GM19025 (cell line): ENCODE results near the gene IYD.
"Not testable (repeated sequence)": the region's sequence is repeated elsewhere in the genome, so short reads cannot be mapped to it uniquely, and the experiment has no call there.

Source experiments
- ATAC-seq: cut with Tn5 transposase; IDR thresholded peaks from one replicate; pipeline ENCODE4 v1.9.1; 2021; ENCODE audit warnings: mild to moderate bottlenecking, low read depth, moderate library complexity; ENCODE audit not compliant: unreplicated experiment

The IYD gene

DNA sequence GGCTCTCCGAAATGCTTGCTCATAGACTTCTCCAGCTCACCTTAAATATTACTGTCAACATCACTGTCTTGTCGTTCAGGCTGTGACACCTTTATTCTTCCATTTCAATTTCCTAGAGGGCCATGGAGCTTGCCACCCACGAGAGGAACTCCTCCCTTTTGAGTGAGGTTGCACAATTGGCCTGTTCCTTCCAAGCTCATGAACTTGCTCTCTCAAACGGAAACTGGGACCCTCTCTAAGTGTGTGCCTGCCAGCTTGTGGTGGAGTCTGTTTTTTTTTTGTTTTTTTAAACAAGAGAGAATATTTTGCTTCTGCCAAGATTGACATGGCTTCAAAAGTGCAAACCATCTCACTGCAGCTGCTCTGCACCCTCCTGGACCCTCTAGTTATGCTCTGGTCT lies 19.3 kb upstream of the IYD start:
- ATAC-seq = no peak

GRCh38 chr6:150352321-150353296 lies 16.2 kb upstream of the IYD start:
- no peak for ATAC-seq

DNA sequence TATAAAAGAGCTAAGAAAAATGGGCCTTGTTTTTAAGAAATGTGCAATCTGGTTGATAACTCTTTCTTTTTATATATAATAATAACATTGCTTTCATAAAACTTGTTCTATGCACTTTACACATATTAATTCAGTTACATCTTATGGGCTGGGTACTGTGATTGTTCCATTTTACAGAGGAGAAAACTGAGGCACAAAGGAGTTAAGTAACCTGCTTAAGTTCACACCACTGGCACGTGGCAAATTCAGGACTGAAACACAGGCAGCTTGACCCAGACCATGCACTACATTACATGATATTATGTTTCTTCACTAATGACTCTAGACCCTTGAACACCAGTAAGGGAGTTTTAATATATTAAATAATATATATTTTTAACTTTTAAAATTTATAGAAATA lies 15.4 kb upstream of the IYD start:
- ATAC-seq = no peak

DNA sequence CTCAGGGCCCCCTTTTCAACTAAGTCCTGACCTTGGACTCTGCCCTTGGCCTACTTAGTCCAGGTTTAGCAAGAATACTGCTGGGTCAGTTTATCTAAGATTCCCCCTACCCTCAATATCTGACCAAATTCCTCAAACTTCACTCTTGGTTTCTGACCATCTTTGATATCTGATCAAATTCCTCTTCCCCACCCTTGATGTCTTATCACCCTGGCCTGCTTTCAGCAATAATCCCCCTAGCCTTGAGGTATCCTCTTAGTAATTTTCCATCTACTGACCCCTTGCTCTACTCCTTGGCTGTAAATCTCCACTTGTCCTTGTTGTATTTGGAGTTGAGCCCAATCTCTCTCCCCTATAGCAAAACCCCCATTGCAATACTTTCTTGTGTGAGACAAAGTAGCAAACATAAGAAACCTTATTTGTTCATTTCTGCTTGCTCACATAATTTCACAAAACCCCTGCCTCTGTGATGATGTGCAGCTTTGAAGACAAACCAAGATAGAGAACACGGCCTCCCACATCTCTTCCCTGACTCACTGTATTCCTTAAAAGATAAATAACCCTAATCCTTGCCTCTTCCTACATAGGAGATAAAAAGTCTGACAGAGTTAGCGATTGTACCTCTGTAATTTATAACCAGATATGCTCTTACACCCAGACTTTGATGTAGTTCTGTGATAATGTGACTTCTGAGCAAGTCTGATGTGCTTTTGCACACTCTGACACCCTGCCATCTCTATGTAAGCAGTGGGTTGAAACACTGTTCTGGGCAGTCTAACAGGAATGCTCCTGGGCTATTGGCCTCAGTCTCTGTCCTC lies 13.8 kb upstream of the IYD start:
- ATAC-seq = no peak

DNA sequence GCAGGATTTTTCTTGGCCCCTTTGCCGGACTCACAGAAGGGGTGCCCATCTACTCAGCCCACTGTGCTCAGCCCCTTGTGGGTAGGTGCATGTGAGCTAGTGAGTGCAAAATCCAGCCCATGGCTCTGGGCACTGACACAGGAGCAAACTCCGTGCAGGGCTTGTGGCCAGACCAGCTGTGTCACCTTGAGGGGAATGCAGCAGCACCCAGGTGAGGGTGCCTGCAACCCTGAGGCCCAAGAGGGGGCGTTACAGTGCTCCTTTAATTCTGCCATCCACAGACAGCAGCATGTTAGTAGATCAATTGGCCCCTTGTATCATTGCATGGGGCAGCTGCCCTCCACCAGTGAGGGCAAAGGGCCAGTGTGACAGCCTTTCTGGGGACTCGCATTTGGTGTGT lies 12.9 kb upstream of the IYD start:
- ATAC-seq = no peak

DNA sequence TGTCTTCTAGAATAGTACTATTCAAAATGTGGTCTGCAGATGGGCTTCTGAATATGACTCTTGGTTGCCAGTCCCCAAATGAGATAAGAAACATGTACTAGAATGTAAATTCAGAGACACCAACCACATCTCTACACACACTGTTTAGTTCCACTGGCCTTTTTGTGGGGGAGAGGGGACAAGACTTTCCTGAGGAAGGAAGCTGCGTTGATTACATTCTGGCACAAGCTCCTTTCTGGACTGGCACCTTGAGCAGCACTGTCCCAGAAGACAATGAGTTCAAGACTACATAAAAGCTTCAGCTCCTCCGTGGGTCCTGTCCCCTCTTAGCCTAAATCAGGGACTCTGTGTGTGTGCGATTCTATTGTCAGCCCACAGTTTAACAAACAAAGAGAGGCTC lies 6.9 kb upstream of the IYD start:
- no peak for ATAC-seq

DNA sequence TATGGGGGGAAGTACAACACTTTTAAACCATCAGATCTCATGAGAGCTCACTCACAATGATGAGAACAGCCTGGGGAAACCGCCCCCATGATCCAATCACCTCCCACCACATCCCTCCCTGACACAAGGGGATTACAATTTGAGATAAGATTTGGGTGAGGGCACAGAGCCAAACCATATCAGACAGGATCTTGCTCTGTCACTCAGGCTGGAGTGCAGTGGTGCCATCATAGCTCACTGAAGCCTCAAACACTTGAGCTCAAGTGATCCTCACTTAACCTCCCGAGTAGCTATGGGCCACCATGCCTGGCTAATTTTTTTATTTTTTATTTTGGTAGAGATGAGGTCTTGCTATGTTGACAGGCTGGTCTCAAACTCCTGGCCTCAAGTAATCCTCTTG lies 5.1 kb upstream of the IYD start:
- no peak for ATAC-seq

GRCh38 chr6:150366118-150366778 lies 2.6 kb upstream of the IYD start:
- no peak for ATAC-seq

GRCh38 chr6:150369408-150369807 lies 596 bp downstream of the IYD start:
- no peak for ATAC-seq

DNA sequence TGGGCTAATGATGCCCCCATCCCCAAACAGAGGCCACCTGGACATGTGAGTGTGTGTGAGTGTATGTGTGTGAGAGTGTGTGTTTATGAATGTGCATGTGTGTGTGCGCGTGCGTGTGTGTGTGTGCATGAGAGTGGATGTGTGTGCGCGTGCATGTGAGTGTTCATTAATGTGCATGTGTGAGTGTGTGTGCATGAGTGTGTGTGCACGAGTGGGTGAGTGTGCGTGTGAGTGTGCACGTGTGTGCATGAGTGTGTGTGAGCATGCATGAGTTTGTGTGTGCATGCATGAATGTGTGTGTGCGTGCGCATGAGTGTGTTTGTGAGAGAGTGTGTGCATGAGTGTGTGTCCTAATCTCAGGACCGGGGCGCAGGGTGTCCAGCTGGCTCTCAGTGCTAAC lies 1.3 kb downstream of the IYD start:
- no peak for ATAC-seq

GRCh38 chr6:150371356-150371755 lies 2.5 kb downstream of the IYD start:
- no peak for ATAC-seq

- no peak for ATAC-seq
Observed at GRCh38 chr6:150372051-150372450, 3.2 kb downstream of the IYD start.

DNA sequence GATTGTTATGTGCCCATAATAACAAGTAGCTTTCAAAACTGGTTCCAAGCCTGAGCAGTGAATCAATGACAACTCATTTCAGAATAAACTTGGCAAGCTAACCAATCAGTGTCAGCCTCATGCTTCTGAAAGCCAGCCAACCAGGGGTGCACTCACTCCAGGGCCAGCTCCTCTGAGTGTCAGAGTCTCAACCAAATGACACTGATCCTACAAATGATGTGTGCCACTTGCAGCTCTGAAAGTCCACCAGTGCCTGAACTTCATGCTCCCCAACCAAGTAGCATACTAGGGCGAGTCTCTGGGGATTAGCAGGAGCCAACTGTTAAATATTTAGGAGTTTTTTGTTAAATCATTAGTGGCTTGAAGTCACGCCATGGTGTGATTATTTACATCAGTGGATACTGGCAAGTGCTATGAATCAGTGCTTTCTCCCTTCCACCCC lies 4.5 kb downstream of the IYD start:
- ATAC-seq = no peak

- not testable (repeated sequence) for ATAC-seq
Observed at GRCh38 chr6:150374346-150374745, 5.5 kb downstream of the IYD start.

- ATAC-seq = no peak
Observed at GRCh38 chr6:150377211-150377781, 8.5 kb downstream of the IYD start.

GRCh38 chr6:150380256-150380655 lies 11.4 kb downstream of the IYD start:
- ATAC-seq = no peak

- no peak for ATAC-seq
Observed at GRCh38 chr6:150382171-150382570, 13.4 kb downstream of the IYD start.

DNA sequence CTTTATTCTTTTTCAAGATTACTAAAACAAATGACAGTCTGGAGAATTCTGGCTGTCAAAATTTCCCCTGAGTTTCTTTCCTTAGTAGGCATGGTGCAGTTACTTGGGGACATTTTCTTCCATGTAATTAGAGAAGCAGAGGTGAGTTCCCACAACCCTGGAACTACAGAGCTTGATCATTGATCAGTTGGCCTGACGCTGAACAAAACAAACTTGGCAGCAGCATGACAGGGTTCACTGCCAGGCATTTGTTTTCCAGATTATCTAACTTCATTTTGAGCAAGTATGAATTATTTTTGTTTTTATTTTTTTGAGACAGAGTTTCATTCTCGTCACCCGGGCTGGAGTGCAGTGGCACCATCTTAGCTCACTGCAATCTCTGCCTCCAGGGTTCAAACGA lies 22.6 kb downstream of the IYD start:
- ATAC-seq = no peak

- no peak for ATAC-seq
Observed at GRCh38 chr6:150391890-150392289, 23.1 kb downstream of the IYD start.

DNA sequence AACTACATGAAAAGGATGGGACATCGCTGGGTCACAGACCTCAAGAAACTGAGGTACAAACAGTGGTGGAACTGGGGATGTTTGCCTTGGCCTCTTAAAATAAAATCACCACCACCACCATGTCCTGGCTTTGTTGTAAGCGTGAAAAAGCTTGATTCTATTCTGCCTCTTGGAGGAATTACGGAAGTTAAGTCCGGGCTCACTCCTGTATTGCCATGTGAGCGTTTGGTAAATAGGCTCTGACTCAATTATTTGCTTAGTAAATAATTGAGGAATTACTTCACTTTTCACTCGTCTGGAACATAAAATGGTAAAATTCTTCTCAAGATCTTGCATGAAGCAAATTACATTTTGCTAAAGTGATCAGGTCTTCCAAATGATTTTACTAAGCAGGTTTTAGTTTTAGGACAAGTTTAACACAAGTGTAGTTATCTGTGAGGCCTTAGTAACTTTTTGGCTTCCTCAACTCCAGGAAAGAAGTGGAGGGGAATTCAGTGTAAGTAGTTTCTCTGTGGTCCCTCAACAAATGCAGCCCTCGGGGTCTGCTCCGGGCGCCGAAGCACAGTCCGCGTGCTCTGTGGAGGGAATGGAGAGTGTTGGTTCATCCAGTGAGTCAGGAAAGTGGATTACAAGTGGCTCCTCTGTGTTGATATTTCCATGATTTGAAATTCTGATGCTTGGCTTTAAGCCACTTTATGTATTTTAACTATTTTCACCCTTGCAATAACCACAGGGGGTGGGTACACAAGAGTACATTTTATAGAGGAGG lies 23.8 kb downstream of the IYD start:
- ATAC-seq = no peak
